Sigmoid colon (tissue), 4 donors: ENCODE data around the gene BICC1.

Experiments used
- CTCF ChIP-seq, 4 experiments: fragments of 450-650 bp in 3 of 4; fragments of 200-600 bp in 1 of 4; IDR thresholded peaks; one replicate each; pipeline ENCODE4 v1.5.1; 2016 to 2019; ENCODE audit warnings: antibody characterized with exemption in 4 of 4, mild to moderate bottlenecking in 3 of 4, moderate library complexity in 2 of 4
- EP300 ChIP-seq, 4 donors: sonication (generic); formaldehyde crosslinking; IDR thresholded peaks; one replicate each; pipeline ENCODE4 v1.6.1; 2017; ENCODE audit warnings: antibody characterized with exemption in 4 of 4
- POLR2A ChIP-seq, 2 donors: fragments of 450-650 bp; IDR thresholded peaks; one replicate each; pipeline ENCODE4 v1.6.1; 2016; ENCODE audit warnings: antibody characterized with exemption in 2 of 2, mild to moderate bottlenecking in 2 of 2, moderate library complexity in 2 of 2
- POLR2AphosphoS5 ChIP-seq, 4 donors: sonication (generic); formaldehyde crosslinking; IDR thresholded peaks; one replicate each; pipeline ENCODE4 v1.6.1; 2017; ENCODE audit warnings: antibody characterized with exemption in 4 of 4

DNA sequence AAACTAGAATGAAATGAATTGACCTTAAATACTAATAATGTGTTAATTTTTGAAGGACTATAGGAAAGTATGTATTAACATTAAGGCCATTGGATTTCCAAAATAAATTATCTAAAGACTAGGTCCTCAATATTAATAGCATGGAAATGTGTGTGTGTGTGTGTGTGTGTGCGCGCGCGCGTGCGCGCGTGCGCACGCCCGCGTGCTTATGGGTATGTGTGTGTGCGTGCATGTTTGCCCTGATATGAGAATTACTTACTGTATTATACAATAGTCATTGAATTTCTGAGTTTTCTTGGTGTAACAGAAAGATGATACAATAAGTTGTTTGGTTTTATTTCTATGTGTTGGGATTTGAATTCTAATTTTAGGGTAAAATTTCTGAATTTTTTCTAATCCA lies 205.9 kb downstream of the BICC1 start:
- TF ChIP-seq CTCF (IDR thresholded peaks at IDR 0.05) (no peak), POLR2AphosphoS5 (IDR thresholded peaks at IDR 0.05) (no peak), POLR2A (IDR thresholded peaks at IDR 0.05) (no peak), EP300 (IDR thresholded peaks at IDR 0.05) (no peak)
